Measurements from ENCODE around the gene SFTA2.
A peak's percentile ranks its signal among the peaks of the same experiment; 100 is the strongest.

Gene SFTA2

GRCh38 chr6:30931969-30932645 lies at the start of gene SFTA2:
Gene SFTA2, minus strand, starts transcription at chr6:30932170. Its CDS starts 74 bp downstream, at chr6:30932096.
- DNase-seq = no peak

GRCh38 chr6:30979690-30980089 lies 47.7 kb upstream of the SFTA2 start:
- DNase-seq = no peak

- DNase-seq = no peak
Observed at GRCh38 chr6:30979141-30979540, 47.2 kb upstream of the SFTA2 start.

- DNase-seq = no peak
Observed at GRCh38 chr6:30974490-30975252, 42.7 kb upstream of the SFTA2 start.

- DNase-seq = no peak
Observed at GRCh38 chr6:30972816-30973215, 40.8 kb upstream of the SFTA2 start.

- DNase-seq = no peak
Observed at GRCh38 chr6:30970946-30971345, 39.0 kb upstream of the SFTA2 start.

- DNase-seq = peak in 1 of 2 donors; percentile 25
Observed at GRCh38 chr6:30969171-30969570, 37.2 kb upstream of the SFTA2 start.

GRCh38 chr6:30966154-30966553 lies 34.2 kb upstream of the SFTA2 start:
- no peak for DNase-seq

GRCh38 chr6:30965140-30965601 lies 33.2 kb upstream of the SFTA2 start:
- no peak for DNase-seq

GRCh38 chr6:30964075-30964474 lies 32.1 kb upstream of the SFTA2 start:
- peak in 1 of 2 donors; percentile 27 for DNase-seq

GRCh38 chr6:30963641-30964040 lies 31.7 kb upstream of the SFTA2 start:
- DNase-seq = no peak

GRCh38 chr6:30962716-30963115 lies 30.7 kb upstream of the SFTA2 start:
- no peak for DNase-seq

GRCh38 chr6:30960907-30961673 lies 29.1 kb upstream of the SFTA2 start:
- DNase-seq = no peak

GRCh38 chr6:30957716-30958115 lies 25.7 kb upstream of the SFTA2 start:
- no peak for DNase-seq

GRCh38 chr6:30955367-30956042 lies 23.5 kb upstream of the SFTA2 start:
- peak; percentile 63 to 77 for DNase-seq

- DNase-seq = no peak
Observed at GRCh38 chr6:30954631-30955366, 22.8 kb upstream of the SFTA2 start.

GRCh38 chr6:30951907-30952469 lies 20.0 kb upstream of the SFTA2 start:
- no peak for DNase-seq

- no peak for DNase-seq
Observed at GRCh38 chr6:30948811-30949210, 16.8 kb upstream of the SFTA2 start.

- DNase-seq = no peak
Observed at GRCh38 chr6:30947231-30947630, 15.3 kb upstream of the SFTA2 start.

- no peak for DNase-seq
Observed at GRCh38 chr6:30945281-30945680, 13.3 kb upstream of the SFTA2 start.

GRCh38 chr6:30944051-30944450 lies 12.1 kb upstream of the SFTA2 start:
- DNase-seq = no peak
